H9 (cell line): ENCODE results near the gene TSFM. TPM values are rescaled to one million over a fixed set of nuclear protein-coding genes. Genes with fewer than 3 reads are reported as not detected.

Source experiments
- DNase-seq: peaks from one replicate; pipeline ENCODE4 v3.0.0-alpha.2; 2017
- H2AFZ ChIP-seq: one replicate; pipeline ENCODE4 v1.6.1; 2013; ENCODE audit warnings: mild to moderate bottlenecking, low read length, control low read depth, moderate library complexity
- H2AK5ac ChIP-seq: 2 replicates; pipeline ENCODE4 v1.6.1; 2013; ENCODE audit warnings: low read length, control low read depth, mixed read lengths; ENCODE audit not compliant: insufficient read length
- H2BK120ac ChIP-seq: one replicate; pipeline ENCODE4 v1.6.1; 2013; ENCODE audit warnings: low read depth, mild to moderate bottlenecking, low read length, control low read depth, inconsistent platforms; ENCODE audit not compliant: poor library complexity, severe bottlenecking
- H2BK12ac ChIP-seq: 2 replicates; pipeline ENCODE4 v1.6.1; 2013; ENCODE audit warnings: low read length, control low read depth, mixed read lengths, low read depth; ENCODE audit not compliant: insufficient read length
- H2BK15ac ChIP-seq: 2 replicates; pipeline ENCODE4 v1.6.1; 2013; ENCODE audit warnings: low read depth, low read length, control low read depth
- H2BK20ac ChIP-seq: one replicate; pipeline ENCODE4 v1.6.1; 2013; ENCODE audit warnings: low read depth, mild to moderate bottlenecking, low read length, control low read depth, inconsistent platforms; ENCODE audit not compliant: poor library complexity, severe bottlenecking
- H2BK5ac ChIP-seq: 2 replicates; pipeline ENCODE4 v1.6.1; 2013; ENCODE audit warnings: low read length, control low read depth, mixed read lengths; ENCODE audit not compliant: insufficient read length
- H3K14ac ChIP-seq: 2 replicates; pipeline ENCODE4 v1.6.1; 2013; ENCODE audit warnings: low read length, control low read depth; ENCODE audit not compliant: insufficient read depth
- H3K18ac ChIP-seq: 2 replicates; pipeline ENCODE4 v1.6.1; 2013; ENCODE audit warnings: low read depth, mild to moderate bottlenecking, mixed read lengths, low read length, control low read depth; ENCODE audit not compliant: insufficient read length
- H3K23ac ChIP-seq: 2 replicates; pipeline ENCODE4 v1.6.1; 2013; ENCODE audit warnings: low read length, control low read depth, mixed read lengths, low read depth; ENCODE audit not compliant: insufficient read length
- H3K23me2 ChIP-seq: 2 replicates; pipeline ENCODE4 v1.6.1; 2013; ENCODE audit warnings: low read depth, mild to moderate bottlenecking, mixed read lengths, low read length, control low read depth; ENCODE audit not compliant: insufficient read length, poor library complexity, severe bottlenecking
- H3K27ac ChIP-seq: 2 replicates; pipeline ENCODE4 v1.5.1; 2013; ENCODE audit warnings: low read length, control low read depth, mixed read lengths, low read depth; ENCODE audit not compliant: insufficient read length
- H3K27me3 ChIP-seq: 2 replicates; pipeline ENCODE4 v1.6.1; 2013; ENCODE audit warnings: low read length, control low read depth, inconsistent platforms; ENCODE audit not compliant: insufficient read depth
- H3K4ac ChIP-seq: 2 replicates; pipeline ENCODE4 v1.6.1; 2013; ENCODE audit warnings: low read depth, mild to moderate bottlenecking, control low read depth, inconsistent platforms, low read length, moderate library complexity
- H3K4me1 ChIP-seq: 2 replicates; pipeline ENCODE4 v1.6.1; 2013; ENCODE audit warnings: low read length, control low read depth, inconsistent platforms; ENCODE audit not compliant: insufficient read depth
- H3K4me2 ChIP-seq: 2 replicates; pipeline ENCODE4 v1.6.1; 2013; ENCODE audit warnings: low read length, control low read depth, mixed read lengths; ENCODE audit not compliant: insufficient read length, insufficient read depth
- H3K56ac ChIP-seq: 2 replicates; pipeline ENCODE4 v1.6.1; 2013; ENCODE audit warnings: low read depth, mild to moderate bottlenecking, mixed read lengths, low read length, control low read depth; ENCODE audit not compliant: insufficient read length
- H3K79me1 ChIP-seq: 2 replicates; pipeline ENCODE4 v1.6.1; 2013; ENCODE audit warnings: low read depth, mild to moderate bottlenecking, moderate library complexity, low read length, control low read depth, inconsistent platforms; ENCODE audit not compliant: insufficient read depth, poor library complexity, severe bottlenecking
- H3K79me2 ChIP-seq: 2 replicates; pipeline ENCODE4 v1.6.1; 2013; ENCODE audit warnings: low read length, control low read depth, inconsistent platforms; ENCODE audit not compliant: insufficient read depth
- H3K9ac ChIP-seq: 2 replicates; pipeline ENCODE4 v1.6.1; 2013; ENCODE audit warnings: low read length, control low read depth, mixed read lengths; ENCODE audit not compliant: insufficient read length; ENCODE audit errors: extremely low read depth
- H3K9me3 ChIP-seq: one replicate; pipeline ENCODE4 v1.6.1; 2013; ENCODE audit warnings: low read depth, low read length, inconsistent platforms; ENCODE audit not compliant: control insufficient read depth
- H3T11ph ChIP-seq: one replicate; pipeline ENCODE4 v1.6.1; 2013; ENCODE audit warnings: mild to moderate bottlenecking, low read length, control low read depth, inconsistent platforms
- H4K20me1 ChIP-seq: one replicate; pipeline ENCODE4 v1.6.1; 2013; ENCODE audit not compliant: control insufficient read depth, insufficient read length, insufficient read depth
- H4K5ac ChIP-seq: 2 replicates; pipeline ENCODE4 v1.6.1; 2013; ENCODE audit warnings: low read depth, mild to moderate bottlenecking, mixed read lengths, low read length, control low read depth; ENCODE audit not compliant: insufficient read length
- H4K8ac ChIP-seq: replicated peaks from 2 replicates; pipeline ENCODE4 v1.6.1; 2013; ENCODE audit warnings: low read length, control low read depth, mixed read lengths, low read depth; ENCODE audit not compliant: insufficient read length
- H4K91ac ChIP-seq: 2 replicates; pipeline ENCODE4 v1.6.1; 2013; ENCODE audit warnings: low read depth, mild to moderate bottlenecking, moderate library complexity, mixed read lengths, low read length, control low read depth; ENCODE audit not compliant: insufficient read length
- H3K27ac Mint-ChIP-seq, 3 experiments: 2 replicates in 2 of 3; 3 replicates in 1 of 3; pipeline ENCODE4 v1.8.0; 2020 to 2021; ENCODE audit warnings: mixed read lengths in 3 of 3, mild to moderate bottlenecking in 1 of 3, moderate library complexity in 1 of 3
- H3K27me3 Mint-ChIP-seq: 2 replicates; pipeline ENCODE4 v1.8.0; 2021; ENCODE audit warnings: low read depth, mild to moderate bottlenecking, moderate library complexity, mixed read lengths
- H3K36me3 Mint-ChIP-seq, 3 experiments: 2 replicates in 2 of 3; 3 replicates in 1 of 3; pipeline ENCODE4 v1.8.0; 2020 to 2021; ENCODE audit warnings: low read depth in 3 of 3, mixed read lengths in 3 of 3; ENCODE audit not compliant: insufficient read depth in 1 of 3
- H3K4me1 Mint-ChIP-seq, 2 experiments: 2 replicates each; pipeline ENCODE4 v1.8.0; 2020; ENCODE audit warnings: mixed read lengths in 2 of 2
- H3K4me3 Mint-ChIP-seq, 2 experiments: 2 replicates in 1 of 2; 3 replicates in 1 of 2; pipeline ENCODE4 v1.8.0; 2020 to 2021; ENCODE audit warnings: mild to moderate bottlenecking in 2 of 2, mixed read lengths in 2 of 2, moderate library complexity in 1 of 2
- H3K9me3 Mint-ChIP-seq, 2 experiments: 2 replicates in 1 of 2; 3 replicates in 1 of 2; pipeline ENCODE4 v1.8.0; 2020; ENCODE audit warnings: mild to moderate bottlenecking in 2 of 2, mixed read lengths in 2 of 2, moderate library complexity in 1 of 2
- CTCF ChIP-seq: fragments of 200-600 bp; sonication (generic); conservative IDR thresholded peaks from 3 replicates; pipeline ENCODE4 v1.8.0; 2021; ENCODE audit warnings: antibody characterized with exemption, mild to moderate bottlenecking
- WGBS: extraction: QIAGEN DNeasy Blood & Tissue Kit; methylation state at CpG from one replicate; pipeline ENCODE4 v1.1.7; 2013; ENCODE audit warnings: missing lambda C conversion rate, low lambda C conversion rate, mixed read lengths; ENCODE audit not compliant: insufficient read length; ENCODE audit errors: extremely low coverage; 5-methylcytosine and 5-hydroxymethylcytosine counted together
- total RNA-seq: library from RNA; stranded (reverse); gene quantifications from 2 replicates; pipeline ENCODE4 v1.2.1, GENCODE V29; 2021

TSFM gene
- total RNA-seq, 1 experiment from 2014 or later, result 50.2 TPM

GRCh38 chr12:57800965-57801364 is 18.4 kb downstream of the TSFM start:
- Histone ChIP-seq H3T11ph (no peak overlapping the region), H3K18ac (no peak overlapping the region), H2BK12ac (no peak overlapping the region), H3K23me2 (no peaks in the 10 kb centered on the region), H2BK20ac (no peak overlapping the region), H4K5ac (no peak overlapping the region), H2BK120ac (no peak overlapping the region), H3K4ac (no peak overlapping the region), H3K27ac (no peak overlapping the region), H3K9ac (no peak overlapping the region), H4K20me1 (no peaks in the 10 kb centered on the region), H4K91ac (no peak overlapping the region), H4K8ac (no peak overlapping the region), H2AK5ac (no peak overlapping the region), H3K56ac (no peak overlapping the region), H3K27me3 (no peaks in the 10 kb centered on the region), H3K79me1 (no peaks in the 10 kb centered on the region), H3K4me1 (no peaks in the 10 kb centered on the region; the same call in 1 of the 2 replicates), H3K4me2 (no peak overlapping the region), H3K79me2 (no peaks in the 10 kb centered on the region), H2BK5ac (no peak overlapping the region), H3K14ac (no peak overlapping the region), H3K9me3 (no peaks in the 10 kb centered on the region), H2BK15ac (no peak overlapping the region), H2AFZ (no peak overlapping the region), H3K23ac (no peak overlapping the region)
- TF ChIP-seq CTCF, result no peak
- Mint-ChIP-seq H3K4me1 (peaks cover 2 to 3% of the 10 kb centered on the region in 2 experiments; a peak in 3 of 4 replicates), H3K27ac (peak overlapping the region in 1 of 3 experiments; percentile 71; a peak in 1 of 7 replicates), H3K27me3 (no peaks in the 10 kb centered on the region), H3K4me3 (no peak overlapping the region), H3K36me3 (peaks cover 11 to 19% (median 12%) of the 10 kb centered on the region in 3 experiments; a peak in 6 of 7 replicates), H3K9me3 (no peaks in the 10 kb centered on the region)
- no peak for DNase-seq
- no CpG with 5 or more reads among the region's 3 CpGs for WGBS
